IPS-NIHi11 (cell line): Measurements from ENCODE around the gene CP.
"Not testable (repeated sequence)": the region's sequence is repeated elsewhere in the genome, so short reads cannot be mapped to it uniquely, and the experiment has no call there.

Experiments used
- DNase-seq: peaks from one replicate; pipeline ENCODE4 v3.0.0; 2012; ENCODE audit warnings: mixed read lengths, low spot score

The CP gene

GRCh38 chr3:149227591-149228268 lies 6.1 kb upstream of the CP start:
- no peak for DNase-seq

- DNase-seq: no peak
Measured at GRCh38 chr3:149226776-149227175, 5.1 kb upstream of the CP start.

GRCh38 chr3:149224736-149225594 lies 3.3 kb upstream of the CP start:
- DNase-seq: no peak

GRCh38 chr3:149223461-149223820 lies 1.8 kb upstream of the CP start:
- DNase-seq: no peak

GRCh38 chr3:149219380-149220121 lies 2.1 kb downstream of the CP start:
- DNase-seq: not testable (repeated sequence)

GRCh38 chr3:149217347-149217746 lies 4.3 kb downstream of the CP start:
- DNase-seq: no peak

GRCh38 chr3:149216193-149216869 lies 5.3 kb downstream of the CP start:
- DNase-seq: no peak

GRCh38 chr3:149215515-149215914 lies 6.1 kb downstream of the CP start:
- no peak for DNase-seq

GRCh38 chr3:149214702-149215101 lies 6.9 kb downstream of the CP start:
- no peak for DNase-seq

GRCh38 chr3:149212386-149212785 lies 9.2 kb downstream of the CP start:
- DNase-seq: no peak

GRCh38 chr3:149209431-149209830 lies 12.2 kb downstream of the CP start:
- DNase-seq: no peak

GRCh38 chr3:149207475-149207874 lies 14.2 kb downstream of the CP start:
- no peak for DNase-seq

- no peak for DNase-seq
Measured at GRCh38 chr3:149204390-149204991, 17.1 kb downstream of the CP start.

- DNase-seq: no peak
Measured at GRCh38 chr3:149203758-149204157, 17.9 kb downstream of the CP start.

- peak; percentile 12 for DNase-seq
Measured at GRCh38 chr3:149199474-149199873, 22.2 kb downstream of the CP start.

GRCh38 chr3:149198611-149199010 lies 23.0 kb downstream of the CP start:
- DNase-seq: peak; percentile 65

- DNase-seq: no peak
Measured at GRCh38 chr3:149197669-149198068, 24.0 kb downstream of the CP start.

GRCh38 chr3:149196805-149197592 lies 24.6 kb downstream of the CP start:
- not testable (repeated sequence) for DNase-seq

- DNase-seq: no peak
Measured at GRCh38 chr3:149195221-149195620, 26.4 kb downstream of the CP start.

- no peak for DNase-seq
Measured at GRCh38 chr3:149188494-149188893, 33.1 kb downstream of the CP start.

- DNase-seq: no peak
Measured at GRCh38 chr3:149186721-149187120, 34.9 kb downstream of the CP start.
